T-helper 17 cell (primary cell): ENCODE results near the gene GLT1D1. TPM values are rescaled to one million over a fixed set of nuclear protein-coding genes. Genes with fewer than 3 reads are reported as not detected.

Source experiments
- ATAC-seq: fragments of 150-1000 bp; cut with Tn5 transposase; 2 replicates; pipeline ENCODE4 v1.10.0; 2021; ENCODE audit warnings: mild to moderate bottlenecking, moderate library complexity
- DNase-seq, 3 donors: peaks; one replicate each; pipeline versions ENCODE4 v3.0.0 to v3.0.0-alpha.2; 2020 to 2021
- H3K9me3 ChIP-seq: one replicate; pipeline ENCODE4 v1.7.0; 2013; ENCODE audit warnings: low read length, mild to moderate bottlenecking; ENCODE audit not compliant: control insufficient read depth, poor library complexity, severe bottlenecking
- H3K27ac Mint-ChIP-seq: one replicate; pipeline ENCODE4 v1.8.0; 2022; ENCODE audit warnings: mild to moderate bottlenecking, moderate library complexity, mixed read lengths
- H3K27me3 Mint-ChIP-seq: one replicate; pipeline ENCODE4 v1.8.0; 2022; ENCODE audit warnings: mixed read lengths
- H3K36me3 Mint-ChIP-seq: one replicate; pipeline ENCODE4 v1.8.0; 2022; ENCODE audit warnings: low read depth, mixed read lengths
- H3K4me1 Mint-ChIP-seq: one replicate; pipeline ENCODE4 v1.8.0; 2022; ENCODE audit warnings: mild to moderate bottlenecking, mixed read lengths
- H3K4me3 Mint-ChIP-seq: one replicate; pipeline ENCODE4 v1.8.0; 2022; ENCODE audit warnings: mild to moderate bottlenecking, moderate library complexity, mixed read lengths
- total RNA-seq, 4 donors: library from RNA in 2 of 4; stranded (reverse) in 2 of 4; gene quantifications; one replicate each; pipeline ENCODE4 v1.2.3 and lab custom pipeline; 2022 to 2026

The GLT1D1 gene
- total RNA-seq, 2 donors from 2014 or later, result 0.10 to 1.2 TPM

DNA sequence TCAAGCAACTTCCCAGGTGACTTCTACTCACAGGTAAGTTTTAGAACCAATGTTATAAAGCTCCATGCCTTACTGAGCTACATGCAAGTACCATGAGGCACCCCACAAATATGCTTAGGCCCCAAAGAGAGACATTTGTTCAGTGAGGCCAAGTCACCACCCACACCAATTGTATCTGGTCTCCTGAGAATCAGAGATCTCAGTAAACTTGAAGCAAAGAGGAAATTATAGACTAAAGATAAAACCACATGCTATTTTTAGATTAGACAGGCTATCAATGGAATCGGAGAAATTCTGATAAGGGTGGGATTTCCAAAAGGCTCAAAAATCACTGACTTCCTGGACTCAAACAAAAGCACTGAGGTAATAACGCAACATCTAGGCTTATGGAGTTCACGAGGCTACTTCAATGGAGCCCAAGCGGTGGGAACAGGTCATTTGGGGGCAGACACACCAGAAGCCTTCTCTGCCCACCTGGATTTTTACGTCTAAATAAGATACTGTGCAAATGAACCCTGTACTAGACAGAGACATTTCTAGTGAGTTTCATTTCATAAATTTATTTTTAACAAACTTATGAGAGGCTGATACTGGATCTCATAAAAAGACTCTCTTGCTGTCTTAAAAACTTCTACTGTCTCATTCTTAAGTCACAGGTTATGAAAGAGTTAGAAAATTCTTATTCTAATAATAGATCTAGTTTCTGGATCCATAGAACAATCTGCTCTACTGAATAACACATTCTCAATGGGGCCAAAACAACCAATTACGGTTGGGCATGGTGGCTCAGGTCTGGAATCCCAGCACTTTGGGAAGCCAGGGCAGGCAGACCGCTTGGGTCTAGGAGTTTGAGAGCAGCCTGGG, 37.3 kb upstream of the GLT1D1 start:
- Mint-ChIP-seq H3K27ac (no peak overlapping the region), H3K27me3 (no peaks in the 10 kb centered on the region), H3K4me1 (peaks cover 44% of the 10 kb centered on the region), H3K36me3 (no peaks in the 10 kb centered on the region), H3K4me3 (no peak overlapping the region)
- no peak for ATAC-seq
- no peaks in the 10 kb centered on the region for H3K9me3 ChIP-seq
- no peak for DNase-seq

DNA sequence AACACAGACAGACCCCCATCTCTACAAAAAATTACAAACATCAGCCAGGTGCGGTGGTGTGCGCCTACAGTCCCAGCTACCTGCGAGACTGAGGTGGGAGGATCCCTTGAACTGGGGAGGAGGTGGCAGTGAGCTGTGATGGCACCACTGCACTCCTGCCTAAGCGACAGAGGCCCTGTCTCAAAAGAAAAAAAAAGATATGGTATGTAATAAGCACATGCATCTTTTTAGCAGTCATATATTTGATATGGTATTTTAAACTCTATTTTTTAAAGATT, 36.7 kb upstream of the GLT1D1 start:
- H3K36me3 Mint-ChIP-seq, result no peaks in the 10 kb centered on the region
- peaks cover 43% of the 10 kb centered on the region for H3K4me1 Mint-ChIP-seq
- H3K27ac Mint-ChIP-seq, result no peak overlapping the region
- no peak for DNase-seq
- no peak for ATAC-seq
- H3K4me3 Mint-ChIP-seq, result no peak overlapping the region
- no peaks in the 10 kb centered on the region for H3K27me3 Mint-ChIP-seq
- H3K9me3 ChIP-seq, result no peaks in the 10 kb centered on the region

DNA sequence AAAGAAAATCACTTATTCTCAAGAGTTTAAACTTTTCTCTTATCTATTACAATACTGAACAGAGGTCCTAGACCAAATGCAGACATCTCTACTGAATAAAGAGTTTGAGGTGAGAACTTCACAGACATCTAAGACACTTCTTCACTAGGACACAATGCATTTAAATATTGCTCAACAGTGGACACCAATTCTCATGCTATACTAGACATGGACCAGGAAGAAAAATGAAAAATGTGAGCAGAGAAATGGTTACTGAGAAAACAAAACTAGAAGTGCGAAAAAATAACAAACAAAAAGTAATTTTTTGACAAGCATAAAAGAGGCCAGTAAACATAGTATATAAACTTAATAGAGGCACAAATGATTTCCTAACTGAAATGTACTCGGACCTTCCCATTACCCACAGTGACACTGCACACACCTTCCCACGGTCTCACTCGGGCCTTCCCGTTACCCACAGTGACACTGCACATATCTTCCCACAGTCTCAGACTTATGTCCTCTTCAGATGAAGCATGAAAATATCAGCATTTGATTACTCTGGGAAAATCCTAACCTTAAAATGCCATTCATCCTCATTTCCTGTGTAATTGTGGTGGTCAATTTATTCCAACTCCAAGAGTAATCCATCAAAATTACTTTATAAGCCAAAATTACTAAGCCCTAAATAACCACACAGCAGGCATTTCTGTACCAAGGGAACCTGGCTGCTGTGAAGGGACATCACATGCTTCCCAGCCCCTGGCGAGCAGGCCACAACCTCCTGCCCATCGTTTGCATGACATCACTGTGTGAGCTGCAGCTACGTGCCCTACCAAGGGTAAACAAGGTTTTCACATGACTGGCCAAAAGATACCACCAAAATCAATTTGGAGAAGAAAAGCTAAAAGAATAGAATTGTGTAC, 35.9 kb upstream of the GLT1D1 start:
- Mint-ChIP-seq H3K27ac (peak overlapping the region; percentile 85), H3K4me1 (peaks cover 44% of the 10 kb centered on the region), H3K36me3 (no peaks in the 10 kb centered on the region), H3K4me3 (no peak overlapping the region), H3K27me3 (no peaks in the 10 kb centered on the region)
- DNase-seq (no peak), ATAC-seq (peak; percentile 38)
- H3K9me3 ChIP-seq, result no peaks in the 10 kb centered on the region

DNA sequence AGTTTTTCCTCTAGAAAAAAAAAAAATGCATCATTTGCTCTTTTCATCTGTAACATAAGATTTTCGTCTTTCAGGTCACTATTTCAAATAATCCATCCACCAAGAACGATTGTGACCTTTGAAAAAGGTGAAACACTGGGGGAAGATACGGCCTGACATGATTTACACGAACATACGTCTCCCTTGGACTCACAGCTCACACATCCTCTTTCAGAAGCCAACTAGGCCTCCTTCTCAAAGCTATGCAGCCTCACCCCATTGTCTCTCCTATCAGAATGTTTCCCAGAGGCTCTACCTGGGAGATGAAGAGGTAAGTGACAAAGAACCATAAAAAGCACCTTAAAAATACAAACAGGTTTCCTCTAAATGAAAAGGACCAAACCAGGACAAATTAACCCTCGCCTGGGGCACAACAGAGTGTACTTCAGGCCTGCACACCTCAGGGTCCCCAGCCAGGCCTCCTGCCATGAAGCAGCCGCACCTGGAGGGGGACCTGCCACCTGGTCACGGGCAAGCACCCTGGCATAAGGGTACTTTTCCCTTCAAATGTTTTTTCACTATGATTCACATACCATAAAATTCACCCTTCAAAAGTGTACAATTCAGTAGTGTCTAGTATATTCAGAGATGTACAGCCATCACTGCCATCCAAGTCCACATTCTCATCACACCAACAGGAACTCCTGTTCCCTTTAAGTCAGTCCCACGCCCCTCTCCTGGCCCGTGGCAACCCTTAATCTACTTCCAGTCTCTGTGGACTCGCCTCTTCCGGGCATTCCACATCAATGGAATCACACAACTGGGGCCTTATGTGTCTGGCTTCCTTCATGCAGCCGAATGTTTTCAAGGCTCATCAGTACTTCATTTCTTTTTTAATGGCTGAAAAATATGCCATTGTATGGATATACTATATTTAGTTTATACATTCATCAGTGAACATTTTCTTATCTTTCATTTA, 34.9 kb upstream of the GLT1D1 start:
- Mint-ChIP-seq H3K4me3 (no peak overlapping the region), H3K27ac (peak overlapping the region; percentile 85)
- no peak for ATAC-seq

DNA sequence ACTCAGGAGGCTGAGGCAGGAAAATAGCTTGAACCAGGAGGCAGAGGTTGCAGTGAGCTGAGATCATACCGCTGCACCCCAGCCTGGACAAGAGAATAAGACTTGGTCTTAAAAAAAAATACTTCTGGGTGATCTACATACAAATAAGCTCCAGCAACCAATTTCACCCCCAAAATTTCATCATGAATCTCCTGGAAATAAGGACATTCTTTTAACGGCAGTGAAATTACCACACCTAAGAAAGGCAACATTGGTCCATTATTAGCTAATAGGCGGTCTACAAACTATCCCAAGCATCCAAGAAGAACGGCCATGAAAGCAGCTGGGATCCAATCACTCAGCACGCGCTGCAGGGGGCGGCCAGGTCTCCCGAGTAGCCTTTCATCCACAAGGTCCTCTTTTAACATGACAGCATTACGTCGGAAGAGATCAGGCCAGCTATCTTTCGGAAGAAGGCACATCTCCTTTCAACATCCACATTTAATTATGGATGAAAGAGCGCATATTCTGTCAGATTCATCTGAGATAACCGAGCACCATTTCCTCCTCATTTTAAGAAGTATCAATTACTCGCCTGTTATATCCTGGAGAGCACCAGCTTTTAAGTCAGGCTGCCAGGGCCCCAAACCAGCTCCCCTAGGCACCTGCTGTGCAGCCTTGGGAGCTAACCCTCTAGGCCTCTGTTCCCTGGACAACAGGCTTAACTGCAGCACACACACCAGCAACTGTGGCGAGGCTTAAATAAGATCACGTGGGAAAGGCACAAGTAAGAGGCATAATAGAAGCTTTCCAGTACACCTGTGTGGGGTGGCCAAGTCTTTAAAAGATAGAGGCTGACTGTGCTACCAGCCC, 33.8 kb upstream of the GLT1D1 start:
- H3K4me1 Mint-ChIP-seq, result peaks cover 37% of the 10 kb centered on the region
- H3K36me3 Mint-ChIP-seq, result no peaks in the 10 kb centered on the region
- no peak overlapping the region for H3K4me3 Mint-ChIP-seq
- DNase-seq (no peak), ATAC-seq (no peak)
- H3K27me3 Mint-ChIP-seq, result no peaks in the 10 kb centered on the region
- no peaks in the 10 kb centered on the region for H3K9me3 ChIP-seq
- no peak overlapping the region for H3K27ac Mint-ChIP-seq

More for the DNA sequence above, 34.9 kb upstream of the GLT1D1 start:
- H3K9me3 ChIP-seq, result no peaks in the 10 kb centered on the region
- H3K27me3 Mint-ChIP-seq, result no peaks in the 10 kb centered on the region
- H3K4me1 Mint-ChIP-seq, result peaks cover 40% of the 10 kb centered on the region
- no peak for DNase-seq
- no peaks in the 10 kb centered on the region for H3K36me3 Mint-ChIP-seq

DNA sequence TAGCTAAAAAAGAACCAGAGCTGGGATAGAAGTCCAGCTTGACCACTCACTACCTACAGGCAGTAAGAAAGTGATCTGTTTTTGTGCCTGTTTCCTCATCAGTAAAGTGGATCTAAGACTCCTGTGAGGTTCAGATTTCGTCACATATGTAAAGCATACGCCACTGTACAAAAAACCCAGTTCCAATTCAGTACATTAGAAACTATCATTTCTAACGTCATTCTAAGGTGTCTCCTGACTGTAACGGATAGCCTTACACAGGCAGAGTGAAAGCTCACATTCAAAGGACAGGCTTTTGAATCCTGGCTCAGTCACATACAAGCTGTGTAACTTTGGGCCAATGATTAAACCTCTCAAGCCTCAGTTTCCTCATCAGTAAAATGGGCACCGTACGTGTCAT, 33.0 kb upstream of the GLT1D1 start:
- ATAC-seq, result no peak
- no peaks in the 10 kb centered on the region for H3K36me3 Mint-ChIP-seq
- H3K4me1 Mint-ChIP-seq, result peaks cover 39% of the 10 kb centered on the region
- no peak overlapping the region for H3K27ac Mint-ChIP-seq
- no peak overlapping the region for H3K4me3 Mint-ChIP-seq
- no peaks in the 10 kb centered on the region for H3K27me3 Mint-ChIP-seq
- no peak for DNase-seq
- no peaks in the 10 kb centered on the region for H3K9me3 ChIP-seq

DNA sequence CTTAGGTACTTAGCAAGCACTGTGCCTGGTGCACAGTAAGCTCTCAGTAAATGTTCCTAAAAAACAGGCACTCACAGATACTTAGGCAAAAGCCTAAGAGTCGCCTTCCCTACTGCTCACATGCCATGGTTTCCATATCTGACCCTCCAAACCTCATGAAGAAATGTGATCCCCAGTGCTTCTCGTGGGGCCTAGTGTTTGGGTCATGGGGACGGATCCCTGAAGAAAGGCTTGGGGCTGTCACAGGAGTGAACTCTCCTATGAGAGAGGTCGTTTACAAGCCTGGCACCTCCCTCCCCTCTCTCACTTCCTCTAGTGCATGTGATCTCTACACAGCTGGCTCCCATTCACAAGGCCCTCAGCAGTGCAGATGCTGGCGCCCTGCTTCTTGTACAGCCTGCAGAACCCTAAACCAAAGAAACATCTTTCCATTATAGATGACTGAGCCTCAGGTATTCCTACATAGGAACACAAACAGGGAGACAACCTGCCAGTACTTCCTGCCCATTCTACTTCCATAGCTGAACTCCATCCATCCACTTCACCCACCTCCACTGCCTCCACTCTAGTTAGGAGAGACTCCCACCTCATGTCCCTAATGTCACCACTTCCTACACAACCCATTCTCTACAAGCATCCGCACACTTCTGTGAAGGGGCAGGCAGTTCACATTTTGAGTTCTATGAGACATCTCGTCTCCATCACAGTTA, 32.4 kb upstream of the GLT1D1 start:
- no peaks in the 10 kb centered on the region for H3K36me3 Mint-ChIP-seq
- H3K27ac Mint-ChIP-seq, result peak overlapping the region; percentile 78
- peak overlapping the region; percentile 39 for H3K4me3 Mint-ChIP-seq
- H3K4me1 Mint-ChIP-seq, result peaks cover 36% of the 10 kb centered on the region
- ATAC-seq (peak; percentile 20), DNase-seq (no peak)
- no peaks in the 10 kb centered on the region for H3K9me3 ChIP-seq
- H3K27me3 Mint-ChIP-seq, result no peaks in the 10 kb centered on the region

DNA sequence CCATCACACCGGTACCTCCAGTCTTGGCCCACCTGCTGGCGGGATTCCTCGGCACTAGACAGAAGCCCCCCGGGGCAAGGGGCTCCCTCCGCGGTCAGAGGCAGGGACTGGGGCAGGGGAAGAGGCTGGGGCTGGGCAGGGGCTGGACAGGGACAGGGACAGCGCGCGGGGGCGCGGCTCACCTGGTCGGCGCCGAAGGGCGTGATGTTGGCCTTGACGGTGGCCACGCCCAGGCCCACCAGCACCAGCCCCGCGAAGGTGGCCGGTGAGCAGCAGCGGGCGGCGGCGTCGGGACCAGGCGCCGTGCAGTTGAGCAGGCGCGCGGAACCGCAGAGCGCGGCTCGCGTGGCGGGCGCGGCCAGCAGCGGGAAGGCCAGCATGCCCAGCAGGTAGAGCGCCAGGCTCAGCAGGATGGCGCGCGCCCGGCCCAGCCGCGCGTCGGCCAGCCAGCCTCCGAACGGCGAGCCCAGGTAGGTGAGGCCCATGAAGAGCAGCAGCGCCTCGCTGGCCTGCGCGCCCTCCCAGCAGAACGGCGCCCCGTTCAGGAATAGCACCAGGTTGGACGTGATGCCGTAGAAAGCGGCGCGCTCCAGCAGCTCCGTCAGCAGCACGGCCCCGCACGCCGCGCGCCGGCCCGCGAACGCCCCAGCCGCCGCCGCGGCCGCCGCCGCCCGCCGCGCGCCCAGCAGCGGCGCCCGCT, 29.9 kb upstream of the GLT1D1 start:
- Mint-ChIP-seq H3K27ac (no peak overlapping the region), H3K27me3 (no peaks in the 10 kb centered on the region), H3K4me1 (peaks cover 21% of the 10 kb centered on the region), H3K36me3 (no peaks in the 10 kb centered on the region), H3K4me3 (peak overlapping the region; percentile 83)
- H3K9me3 ChIP-seq, result no peaks in the 10 kb centered on the region
- no peak for DNase-seq
- ATAC-seq, result peak; percentile 69

DNA sequence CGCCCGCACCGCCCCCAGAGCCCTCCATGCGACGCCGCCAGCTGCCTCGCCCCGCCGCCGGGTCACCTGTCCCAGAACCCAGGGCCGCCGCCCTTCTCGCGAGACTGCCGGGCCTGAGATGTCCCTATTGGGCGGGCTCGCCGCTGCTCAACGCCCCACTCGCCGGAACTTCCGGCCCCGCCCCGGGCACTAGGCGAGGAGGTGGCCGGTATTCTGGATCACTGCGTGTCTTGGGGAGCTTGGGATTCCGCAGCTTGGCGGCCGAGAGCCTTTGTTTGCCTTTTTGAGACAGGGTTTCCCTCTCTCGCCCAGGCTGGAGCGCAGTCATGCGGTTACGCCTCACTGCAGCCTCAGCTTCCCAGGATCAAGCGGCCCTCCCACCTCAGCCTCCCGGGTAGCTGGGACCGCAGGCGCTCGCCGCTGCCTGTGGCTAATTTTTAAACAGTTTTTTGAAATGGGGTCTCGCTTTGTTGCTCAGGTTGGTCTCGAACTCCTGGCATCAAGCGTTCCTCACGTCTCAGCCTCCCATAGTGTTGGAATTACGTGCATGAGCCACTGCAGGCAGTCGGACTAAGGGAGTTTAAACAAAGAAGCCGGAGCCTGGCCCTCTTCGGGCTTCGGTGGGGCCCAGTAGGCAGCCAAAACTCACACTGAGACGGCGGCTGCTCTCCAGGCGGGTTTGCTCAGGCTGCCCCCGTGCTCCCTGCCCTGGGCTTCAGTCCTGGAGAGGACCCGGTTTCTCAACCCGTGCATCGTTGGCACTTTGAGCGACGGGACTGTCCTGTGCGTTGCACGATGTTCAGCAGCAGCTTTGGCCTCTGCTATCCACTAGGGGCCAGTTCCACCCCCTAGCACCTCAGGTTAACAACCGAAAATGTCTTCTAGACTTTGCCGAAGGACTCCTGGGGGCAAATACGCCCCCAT, 29.1 kb upstream of the GLT1D1 start, which contains the start of gene SLC15A4:
Gene SLC15A4 (minus strand): TSS at position 43 of the 924 bp plus-strand sequence. CDS start 15 bp downstream, at position 28.
- Mint-ChIP-seq H3K36me3 (no peaks in the 10 kb centered on the region), H3K27ac (no peak within 1 kb of the TSS), H3K4me1 (peaks cover 19% of the 10 kb centered on the region), H3K27me3 (peaks cover 5% of the 10 kb centered on the region), H3K4me3 (peak within 1 kb of the TSS; percentile 83)
- H3K9me3 ChIP-seq, result no peaks in the 10 kb centered on the region
- ATAC-seq, result peak; percentile 93
- DNase-seq, result peak; percentile 74 to 83 (median 78)

DNA sequence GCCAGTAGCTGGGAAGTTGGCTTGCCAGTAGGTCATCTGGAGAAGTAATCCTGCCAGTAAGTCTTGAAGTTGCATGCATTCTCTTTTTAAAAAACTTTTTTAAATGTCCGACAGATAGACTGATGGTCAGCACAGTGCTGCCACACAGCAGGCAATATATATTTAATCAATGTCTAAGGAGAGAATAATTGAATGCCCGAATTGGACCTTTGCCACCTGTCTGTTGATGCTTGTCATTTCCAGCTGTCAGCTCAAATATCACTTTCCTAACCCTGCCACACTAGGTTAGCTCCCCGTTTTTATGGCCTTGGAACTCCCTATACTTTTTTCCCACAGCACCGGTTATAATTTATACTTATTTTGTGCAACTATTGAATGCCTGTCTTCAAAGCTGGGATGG, 27.4 kb upstream of the GLT1D1 start:
- H3K9me3 ChIP-seq, result no peaks in the 10 kb centered on the region
- peaks cover 17% of the 10 kb centered on the region for H3K27me3 Mint-ChIP-seq
- H3K4me3 Mint-ChIP-seq, result no peak overlapping the region
- DNase-seq, result no peak
- no peak for ATAC-seq
- H3K4me1 Mint-ChIP-seq, result peaks cover 18% of the 10 kb centered on the region
- H3K27ac Mint-ChIP-seq, result no peak overlapping the region
- no peaks in the 10 kb centered on the region for H3K36me3 Mint-ChIP-seq
